HG03064 (cell line): ENCODE measurements around the gene POLA2.
"Not testable (repeated sequence)": the region's sequence is repeated elsewhere in the genome, so short reads cannot be mapped to it uniquely, and the experiment has no call there.

Source experiments
- ATAC-seq: cut with Tn5 transposase; IDR thresholded peaks from one replicate; pipeline ENCODE4 v1.9.1; 2021; ENCODE audit warnings: low read depth; ENCODE audit not compliant: unreplicated experiment

POLA2 gene

DNA sequence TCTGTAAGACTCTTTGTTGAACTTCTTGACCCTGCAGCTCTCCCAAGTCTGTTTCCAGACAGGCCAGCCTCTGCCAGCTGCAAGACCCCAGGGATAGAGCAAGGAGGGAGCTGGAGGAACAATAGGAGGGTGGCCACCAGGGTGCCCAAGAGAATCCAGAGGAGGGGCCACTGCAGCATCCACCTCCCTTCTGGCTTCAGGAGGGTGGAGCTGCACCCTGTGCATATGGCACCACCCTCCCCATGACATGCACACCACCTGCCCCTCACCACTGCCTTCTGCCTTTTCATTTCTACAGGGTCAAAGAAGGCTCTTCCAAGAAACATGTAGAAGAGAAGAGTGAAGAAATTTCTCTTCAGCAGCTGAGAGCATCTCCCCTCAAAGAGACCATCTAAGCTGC is 20.1 kb upstream of the POLA2 start:
- ATAC-seq = no peak

DNA sequence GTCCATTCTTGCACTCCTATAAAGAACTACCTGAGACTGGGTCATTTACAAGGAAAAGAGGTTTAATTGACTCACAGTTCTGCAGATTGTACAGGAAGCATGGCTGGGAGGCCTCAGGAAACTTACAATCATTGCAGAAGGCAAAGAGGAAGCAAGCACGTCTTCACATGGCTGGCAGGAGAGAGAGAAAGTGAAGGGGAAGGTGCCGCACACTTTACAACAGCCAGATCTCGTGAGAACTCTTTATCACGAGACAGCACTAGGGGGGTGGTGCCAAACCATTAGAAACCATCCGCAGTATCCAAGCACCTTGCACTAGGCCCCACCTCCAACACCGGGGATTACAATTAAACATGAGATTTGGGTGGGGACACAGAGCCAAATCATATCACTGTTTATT is 19.4 kb upstream of the POLA2 start:
- ATAC-seq = no peak

DNA sequence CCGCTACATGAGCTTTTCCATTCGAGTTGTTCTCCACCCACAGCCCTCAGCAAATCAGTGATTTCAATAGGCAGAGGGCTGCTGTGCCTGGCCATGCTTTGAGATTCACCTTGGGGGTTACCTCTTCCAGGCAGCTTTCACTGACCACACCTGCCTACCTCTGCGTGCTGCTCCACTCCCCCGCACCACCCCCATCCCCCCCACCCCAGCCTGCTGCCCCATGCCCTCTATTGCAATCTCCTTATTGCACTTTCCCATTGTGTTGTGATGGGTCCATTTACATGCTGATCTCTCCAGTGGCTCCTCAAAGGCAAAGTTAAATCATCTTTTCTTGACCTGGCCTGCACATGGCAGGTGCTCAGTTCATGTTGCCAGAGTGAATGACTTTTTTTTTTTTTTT is 18.0 kb upstream of the POLA2 start:
- ATAC-seq = no peak

DNA sequence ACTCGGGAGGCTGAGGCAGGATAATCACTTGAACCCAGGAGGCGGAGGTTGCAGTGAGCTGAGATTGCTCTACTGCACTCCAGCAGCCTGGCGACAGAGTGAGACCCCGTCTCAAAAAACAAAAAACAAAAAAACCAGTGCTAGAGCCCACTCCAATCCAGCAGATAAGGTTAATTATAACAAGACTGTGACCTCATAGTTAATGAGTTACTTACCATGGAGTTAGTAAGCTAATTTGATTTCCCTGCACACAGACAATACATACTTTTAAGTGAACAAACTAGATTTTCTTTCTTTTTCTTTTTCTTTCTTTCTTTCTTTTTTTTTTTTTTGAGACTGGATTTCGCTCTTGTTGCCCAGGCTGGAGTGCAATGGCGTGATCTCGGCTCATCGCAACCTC is 16.7 kb upstream of the POLA2 start:
- ATAC-seq = not testable (repeated sequence)

DNA sequence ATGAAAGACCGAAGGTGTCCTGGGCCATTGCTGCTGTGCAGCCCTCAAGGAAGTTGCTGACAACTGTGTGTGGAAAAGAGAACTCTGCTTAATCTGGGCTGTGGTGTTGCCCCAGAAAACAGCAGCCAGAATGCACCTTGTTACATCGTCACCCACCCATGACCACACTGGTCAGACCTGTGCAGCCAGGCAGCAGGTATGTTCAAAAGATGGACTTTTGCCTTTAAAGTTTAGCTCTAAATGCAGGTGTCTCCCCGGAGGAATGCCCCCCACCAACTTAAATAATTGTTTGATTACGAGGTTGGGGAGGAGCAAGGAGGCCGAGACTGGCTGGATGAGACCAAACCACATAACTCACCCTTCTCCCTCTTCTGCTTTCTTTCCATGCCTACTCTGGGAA is 15.3 kb upstream of the POLA2 start:
- ATAC-seq = no peak

DNA sequence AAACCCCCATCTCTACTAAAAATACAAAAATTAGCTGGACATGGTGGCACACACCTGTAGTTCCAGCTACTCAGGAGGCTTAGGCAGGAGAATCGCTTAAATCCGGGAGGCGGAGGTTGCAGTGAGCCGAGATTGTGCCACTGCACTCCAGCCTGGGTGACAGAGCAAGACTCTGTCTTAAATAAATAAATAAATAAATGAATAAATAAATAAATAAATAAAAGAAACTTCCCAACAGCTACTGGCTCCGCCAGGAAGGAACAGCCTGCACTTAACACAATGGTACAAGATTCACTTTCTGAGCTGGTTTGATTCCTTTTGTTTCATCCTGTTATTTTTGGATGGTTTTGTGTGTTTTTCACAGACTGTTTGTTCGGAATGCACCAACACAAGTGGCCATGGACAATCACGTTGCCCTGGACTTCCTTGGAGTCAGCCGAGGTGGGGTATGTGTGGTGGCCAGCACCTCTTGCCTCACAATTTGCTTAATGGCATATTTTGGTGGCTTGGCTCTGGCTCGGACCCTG is 13.5 kb upstream of the POLA2 start:
- not testable (repeated sequence) for ATAC-seq

DNA sequence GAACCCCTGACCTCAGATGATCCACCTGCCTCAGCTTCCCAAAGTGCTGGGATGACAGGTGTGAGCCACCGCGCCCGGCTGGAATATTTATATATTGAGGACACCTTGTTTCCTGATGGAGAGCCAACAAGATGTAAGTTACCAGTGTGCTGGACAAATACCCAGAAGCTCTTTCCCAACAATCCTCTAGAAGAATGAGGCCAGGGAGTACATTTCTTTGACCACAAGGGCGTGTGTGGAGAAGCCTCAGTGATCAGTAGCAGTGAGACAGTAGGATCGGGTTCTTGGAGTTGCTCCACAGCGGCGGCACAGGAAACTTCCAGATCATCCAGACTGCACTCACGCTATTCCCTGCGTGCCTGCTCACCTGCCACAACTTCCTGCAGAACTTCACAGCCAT is 10.3 kb upstream of the POLA2 start:
- no peak for ATAC-seq

DNA sequence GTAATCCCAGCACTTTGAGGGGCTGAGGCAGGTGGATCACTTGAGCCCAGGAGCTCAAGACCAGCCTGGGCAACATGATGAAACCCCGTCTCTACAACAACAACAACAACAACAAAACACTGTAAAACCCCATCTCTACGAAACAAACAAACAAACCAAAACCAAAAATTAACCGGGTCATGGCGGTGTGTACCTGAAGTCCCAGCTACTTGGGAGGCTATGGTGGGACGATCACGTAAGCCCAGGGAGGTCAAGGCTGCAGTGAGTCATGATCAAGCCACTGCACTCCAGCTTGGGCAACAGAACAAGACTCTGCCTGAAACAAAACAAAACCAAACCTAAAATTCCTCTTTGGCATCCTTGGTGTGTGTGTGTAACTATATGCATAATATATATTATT is 7.0 kb upstream of the POLA2 start:
- no peak for ATAC-seq

DNA sequence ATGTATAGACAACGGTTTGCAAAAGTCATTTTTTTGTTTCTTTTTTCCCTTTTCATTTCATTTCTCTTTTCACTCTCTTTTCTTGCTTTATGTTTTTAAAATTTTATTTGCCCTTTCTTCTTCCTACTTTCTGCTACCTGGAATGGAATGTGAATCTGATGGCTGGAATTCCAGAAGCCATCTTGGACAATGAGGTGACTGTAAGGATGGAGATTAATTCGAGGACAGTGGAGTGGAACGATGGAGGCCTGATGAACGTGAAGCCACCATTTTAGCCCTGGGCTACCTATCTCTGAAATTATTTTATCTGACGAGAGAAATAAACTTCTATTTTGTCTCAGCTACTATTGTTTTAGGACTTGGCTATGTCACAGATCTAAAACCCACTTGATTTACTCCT is 2.8 kb upstream of the POLA2 start:
- ATAC-seq = no peak

DNA sequence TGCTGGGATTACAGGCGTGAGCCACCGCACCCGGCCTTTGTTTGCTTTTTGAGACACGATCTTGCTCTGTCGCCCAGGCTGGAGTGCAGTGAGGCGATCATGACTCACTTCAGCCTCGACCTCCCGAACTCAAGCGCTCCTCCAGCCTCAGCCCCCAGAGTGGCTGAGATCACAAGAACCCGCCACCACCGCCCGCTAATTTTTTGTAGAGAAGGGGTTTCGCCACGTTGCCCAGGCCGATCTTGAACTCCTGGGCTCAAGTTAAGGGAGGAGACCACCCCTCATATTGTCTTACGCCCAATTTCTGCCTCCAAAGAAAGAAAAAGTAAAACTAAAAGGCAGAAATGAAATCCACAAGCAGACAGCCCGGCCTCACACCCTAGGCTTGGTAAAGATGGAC is 1.5 kb upstream of the POLA2 start:
- ATAC-seq = no peak

DNA sequence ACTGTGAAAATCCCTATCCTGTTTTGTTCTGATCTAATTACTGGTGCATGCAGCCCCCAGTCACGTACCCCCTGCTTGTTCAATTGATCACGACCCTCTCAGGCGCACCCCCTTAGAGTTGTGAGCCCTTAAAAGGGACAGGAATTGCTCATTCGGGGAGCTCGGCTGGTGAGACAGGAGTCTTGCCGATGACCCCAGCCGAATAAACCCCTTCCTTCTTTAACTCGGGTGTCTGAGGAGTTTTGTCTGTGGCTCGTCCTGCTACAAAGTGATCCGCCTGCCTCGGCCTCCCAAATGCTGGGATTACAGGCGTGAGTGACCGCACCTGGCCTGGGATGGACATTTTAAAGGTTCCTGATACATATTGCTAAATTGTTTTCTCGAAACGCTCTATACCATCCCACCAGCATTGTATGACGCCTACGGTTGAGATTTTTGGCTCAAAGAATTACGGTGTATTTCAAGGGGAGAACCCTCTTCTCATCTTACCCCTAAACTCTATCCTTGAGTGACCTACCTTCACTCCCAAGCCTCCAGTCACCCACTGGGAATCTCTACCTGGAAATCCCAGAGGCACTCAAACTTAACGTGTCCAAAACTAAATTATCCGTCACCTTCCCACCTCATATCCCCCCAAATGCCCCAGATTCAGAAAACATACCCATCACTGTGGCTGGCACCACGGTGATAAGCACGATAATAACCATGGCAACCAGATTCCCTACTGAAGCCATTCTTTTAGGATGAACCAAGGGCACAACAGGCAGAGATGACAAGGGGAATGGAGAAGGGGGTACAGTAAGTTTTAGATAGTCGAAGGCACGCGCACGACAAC is 789 bp upstream of the POLA2 start:
- peak; percentile 11 for ATAC-seq

DNA sequence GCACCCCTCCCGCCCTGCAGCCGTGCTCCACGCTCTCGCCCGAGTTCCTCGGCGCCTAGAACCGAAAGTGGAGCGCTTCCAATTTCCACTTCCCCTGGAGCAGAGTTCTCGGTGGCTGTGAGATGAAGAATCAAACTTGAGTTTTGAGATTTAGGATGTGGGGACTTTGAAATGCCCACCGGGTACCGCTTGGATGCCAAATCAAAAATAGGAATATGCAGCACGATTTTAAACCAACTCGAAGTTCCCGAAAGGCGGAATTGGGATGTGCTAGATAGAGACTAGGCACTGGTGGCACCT is 569 bp downstream of the POLA2 start:
- ATAC-seq = no peak

DNA sequence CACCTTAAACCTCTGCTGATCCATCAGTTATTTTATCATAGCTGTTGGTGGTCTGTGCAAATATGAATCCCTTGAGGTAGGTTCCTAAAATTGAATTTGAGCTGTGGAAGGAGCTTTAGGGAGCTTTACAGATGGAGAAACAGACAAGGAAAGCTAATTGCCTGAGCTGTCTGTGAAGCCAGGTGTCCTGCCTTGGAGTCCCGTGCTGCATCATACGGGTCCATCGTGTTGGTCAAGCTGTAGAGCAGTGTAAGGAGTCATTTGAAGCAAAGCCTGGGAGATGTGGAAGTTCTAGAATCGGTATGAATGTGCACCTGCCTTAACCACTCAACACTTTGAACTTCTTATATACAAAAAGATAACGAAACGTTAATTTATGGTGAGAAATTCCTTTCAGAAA is 1.0 kb downstream of the POLA2 start:
- ATAC-seq = no peak

DNA sequence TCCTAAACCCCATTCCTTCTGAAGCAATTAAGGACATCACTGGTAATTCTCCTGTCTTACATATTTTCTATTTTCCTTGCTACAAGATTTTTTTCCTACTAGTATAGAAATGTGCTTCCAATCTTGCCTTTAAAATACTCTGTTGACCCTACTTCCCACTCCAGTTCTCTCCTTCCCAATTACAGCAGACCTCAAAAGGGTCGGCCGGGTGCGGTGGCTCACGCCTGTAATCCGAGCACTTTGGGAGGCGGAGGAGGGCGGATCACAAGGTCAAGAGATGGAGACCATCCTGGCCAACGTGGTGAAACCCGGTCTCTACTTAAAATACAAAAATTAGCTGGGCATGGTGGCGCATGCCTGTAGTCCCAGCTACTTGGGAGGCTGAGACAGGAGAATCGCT is 3.0 kb downstream of the POLA2 start:
- not testable (repeated sequence) for ATAC-seq

DNA sequence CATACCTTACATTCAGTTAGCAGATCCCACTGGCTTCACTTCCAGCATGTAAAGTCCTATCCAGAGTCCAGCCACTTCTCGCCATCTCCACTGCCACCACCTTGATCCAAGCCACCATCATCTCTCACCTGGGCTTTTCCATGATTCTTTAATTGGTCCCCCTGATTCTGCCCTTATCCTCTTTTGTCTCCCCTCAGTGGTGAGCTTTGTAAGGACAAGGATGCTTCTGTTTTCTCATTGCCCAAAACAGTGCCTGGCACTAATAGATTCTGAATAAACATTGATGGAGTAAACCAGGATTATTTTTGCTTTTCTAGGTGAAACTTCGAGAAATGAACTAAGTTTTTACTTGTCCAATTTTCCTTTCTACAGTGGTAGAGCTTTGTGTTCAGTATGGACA is 4.4 kb downstream of the POLA2 start:
- ATAC-seq = no peak

DNA sequence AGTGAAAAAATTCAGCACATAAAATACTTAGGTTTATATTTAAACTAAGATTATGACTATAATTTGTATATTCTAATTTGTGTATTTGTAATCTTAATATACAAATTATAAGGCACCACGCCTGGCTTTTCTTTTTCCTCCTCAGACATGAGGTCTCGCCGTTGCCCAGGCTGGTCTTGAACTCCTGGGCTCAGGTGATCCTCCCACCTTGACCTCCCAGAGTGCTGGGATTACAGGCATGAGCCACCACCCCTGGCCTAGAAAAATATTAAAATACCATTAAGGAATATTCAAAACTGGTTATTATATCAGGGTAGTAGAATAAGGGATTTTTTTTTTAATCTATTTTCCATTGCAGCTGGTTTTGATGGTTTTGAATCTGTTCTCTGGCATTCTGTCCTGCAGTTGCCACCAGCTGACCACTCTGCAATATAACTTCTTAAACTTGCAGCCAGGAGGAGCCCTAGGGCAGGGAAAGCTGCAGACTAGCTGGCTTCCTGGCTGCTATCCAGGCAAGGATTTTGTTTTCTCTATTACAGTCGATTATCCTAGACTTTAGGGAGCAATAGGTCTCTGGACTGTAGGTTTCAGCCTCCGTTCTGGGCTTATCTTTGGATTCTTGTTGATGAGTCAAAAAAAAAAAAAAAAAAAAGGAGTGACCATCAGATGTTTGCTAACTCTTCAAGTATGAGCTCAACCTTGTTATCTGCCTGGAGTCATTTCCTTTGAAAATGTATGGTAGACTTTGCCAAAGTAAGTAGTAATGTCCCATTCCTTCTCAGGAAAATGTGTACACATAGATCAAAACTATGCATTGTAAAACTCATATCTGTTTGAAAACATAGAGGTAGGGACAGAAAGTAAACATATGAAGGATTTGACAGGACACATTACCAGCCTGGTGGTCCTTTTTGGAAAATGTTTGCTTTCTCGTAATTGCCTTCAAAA is 13.2 kb downstream of the POLA2 start:
- no peak for ATAC-seq

DNA sequence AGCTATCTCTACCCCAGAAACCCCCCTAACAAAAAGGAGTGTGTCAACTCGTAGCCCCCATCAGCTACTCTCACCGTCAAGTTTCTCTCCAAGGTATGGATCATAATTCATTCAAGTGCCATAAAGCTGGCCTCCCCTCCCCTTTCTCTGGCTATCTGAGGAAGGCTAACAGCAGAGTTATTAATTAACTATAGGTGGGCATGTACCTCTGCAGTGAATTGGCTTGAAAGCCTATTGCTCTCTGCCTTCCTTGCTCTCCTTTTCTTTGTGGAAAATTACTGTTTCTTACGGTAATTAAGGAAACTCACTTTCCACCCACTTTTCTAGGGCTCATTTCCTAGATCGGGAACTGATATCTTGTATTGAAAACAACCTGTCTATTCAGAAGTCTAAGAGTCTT is 14.1 kb downstream of the POLA2 start:
- no peak for ATAC-seq

DNA sequence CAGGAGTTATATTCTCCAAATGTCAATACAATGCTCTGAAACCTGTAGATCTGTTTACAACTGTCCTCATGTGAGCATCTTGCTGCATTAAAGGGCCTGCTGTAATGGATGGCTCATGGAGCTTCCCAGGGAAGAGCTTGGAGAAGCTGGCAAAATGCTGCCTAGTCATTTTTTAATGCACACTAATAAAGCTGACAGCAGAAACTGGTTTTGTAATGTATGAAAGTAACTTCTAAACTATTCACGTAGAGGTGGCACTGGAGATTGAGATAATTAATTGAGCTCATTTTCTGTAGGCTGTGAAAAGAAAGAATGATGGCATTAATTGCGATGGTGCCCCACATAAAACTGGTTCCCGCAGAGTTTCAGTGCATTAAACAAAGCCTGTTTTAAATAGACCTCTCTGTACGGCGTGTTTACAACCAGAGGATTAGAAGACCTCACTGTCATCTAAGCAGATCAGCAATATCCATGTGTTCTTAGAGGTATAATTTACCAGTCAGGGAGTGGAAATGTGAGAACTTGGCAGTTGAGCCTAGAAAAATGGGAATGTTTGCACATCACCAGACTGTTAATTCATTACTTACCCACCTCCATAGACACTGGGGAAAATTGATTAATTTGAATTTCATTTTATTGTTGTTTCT is 16.0 kb downstream of the POLA2 start:
- no peak for ATAC-seq

DNA sequence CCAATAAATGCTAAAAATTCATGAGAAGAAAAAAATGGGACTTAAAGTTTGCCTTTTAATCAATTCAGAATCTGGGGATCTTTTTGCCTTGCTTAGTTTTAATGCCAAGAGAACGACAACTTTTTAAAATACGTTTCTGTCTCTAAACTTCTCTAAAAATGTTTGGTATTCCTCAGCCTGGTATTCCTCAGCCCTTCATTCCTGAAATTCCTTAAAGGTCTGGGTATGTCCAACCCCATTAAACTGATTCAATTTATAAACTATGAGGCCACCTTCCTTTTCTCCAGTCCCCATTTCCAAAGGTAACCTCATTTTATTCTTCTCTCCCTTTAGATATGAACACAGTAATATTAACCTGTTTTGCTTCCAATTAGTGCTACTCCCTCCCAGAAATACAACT is 16.6 kb downstream of the POLA2 start:
- ATAC-seq = no peak

DNA sequence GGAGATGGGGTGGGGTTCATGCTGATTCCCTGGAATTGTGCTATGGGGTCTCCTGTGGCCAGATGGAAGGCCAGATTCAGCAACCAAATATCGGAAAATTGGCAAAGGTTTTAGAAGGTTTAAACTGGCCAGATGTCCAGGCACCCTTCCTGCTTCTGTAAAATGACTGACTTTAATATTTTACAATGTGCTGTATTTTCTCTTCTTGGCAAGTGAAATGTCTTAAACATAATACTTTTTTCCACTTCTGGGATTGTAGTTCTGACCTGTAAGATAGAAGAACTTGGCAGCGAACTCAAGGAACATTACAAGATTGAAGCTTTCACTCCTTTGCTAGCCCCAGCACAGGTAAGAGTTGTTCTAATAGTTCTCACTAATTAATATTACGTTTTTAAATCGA is 17.5 kb downstream of the POLA2 start:
- no peak for ATAC-seq

DNA sequence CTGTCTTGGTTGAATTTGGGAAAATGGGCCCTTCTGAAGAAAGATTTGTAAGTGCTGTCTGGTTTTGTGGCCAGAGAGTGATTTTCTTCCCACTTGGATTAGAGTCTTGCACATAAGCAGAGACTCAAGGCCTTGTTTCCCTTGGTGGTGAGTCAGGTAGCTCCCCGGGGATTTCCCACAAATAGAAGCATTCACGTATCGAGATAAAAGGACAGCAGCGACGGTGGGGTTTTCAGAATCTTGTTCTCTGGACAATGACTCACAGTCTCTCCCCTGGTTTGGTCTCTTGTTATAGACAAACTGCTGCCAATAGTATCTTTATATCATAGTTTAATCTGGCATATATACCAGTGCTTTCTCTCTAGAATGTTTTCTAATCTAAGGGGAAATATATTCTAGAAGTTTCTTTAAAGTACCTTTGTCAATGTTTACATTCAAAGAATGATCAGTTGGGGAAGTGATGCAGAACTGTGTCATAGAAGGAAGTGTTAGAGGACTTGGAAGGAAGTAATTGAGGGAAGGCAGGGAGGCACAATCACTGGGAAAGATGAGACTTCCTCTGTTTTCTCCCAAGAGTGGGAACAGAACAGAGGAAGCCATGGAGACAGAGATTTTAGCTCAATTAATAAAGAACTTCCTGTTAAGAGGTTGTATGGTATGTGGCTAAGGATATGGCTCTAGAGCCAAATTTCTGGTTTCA is 18.1 kb downstream of the POLA2 start:
- ATAC-seq = no peak
